NOMO-1 (cell line): Measurements from ENCODE around the gene NAV2.

Source experiments
- DNase-seq, 2 experiments: peaks; one replicate each; lab custom pipeline; 2025; ENCODE audit not compliant: unreplicated experiment in 2 of 2; lab: John Stamatoyannopoulos, UW

Gene NAV2

DNA sequence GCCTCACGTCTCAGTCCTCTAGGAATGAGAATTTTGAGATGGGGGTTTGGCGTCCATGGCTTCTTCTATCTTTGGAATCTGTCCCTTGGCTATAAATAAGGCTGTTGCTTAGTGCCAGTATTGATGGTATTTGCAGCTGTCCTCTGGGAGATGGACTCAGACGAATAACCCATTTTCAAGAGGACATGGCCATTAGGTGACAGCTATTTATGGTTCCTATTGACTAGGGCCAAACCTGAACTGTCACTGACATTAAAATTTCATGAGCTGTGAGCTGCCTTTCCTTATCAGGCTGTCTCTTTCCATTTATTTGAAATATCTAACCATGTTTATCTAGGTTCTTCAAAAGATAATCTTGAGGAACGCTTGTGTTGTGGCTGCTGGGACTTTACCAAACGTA lies 92.7 kb downstream of the NAV2 start:
- DNase-seq = no peak

DNA sequence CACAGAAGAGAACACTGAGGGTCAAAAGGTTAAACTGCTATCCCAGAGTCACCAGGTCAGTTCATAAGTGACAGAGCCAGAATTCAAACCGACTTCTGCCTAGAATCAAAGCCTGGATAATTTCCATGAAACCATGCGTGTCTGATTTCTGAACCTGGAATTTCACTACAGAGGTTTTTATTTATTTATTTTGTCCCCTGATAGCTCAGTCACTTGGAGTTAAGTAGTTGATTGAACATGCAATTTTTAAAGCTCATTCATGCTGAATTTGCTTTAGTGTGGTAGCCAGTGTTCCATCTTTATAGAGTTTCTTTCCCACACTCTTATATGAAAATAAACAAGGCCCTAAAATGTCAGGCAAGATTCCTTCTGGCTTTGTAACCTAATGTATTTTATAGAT lies 93.2 kb downstream of the NAV2 start:
- no peak for DNase-seq

- no peak for DNase-seq
Measured at GRCh38 chr11:19806251-19806650, 93.6 kb downstream of the NAV2 start.

GRCh38 chr11:19808076-19808911 lies 95.7 kb downstream of the NAV2 start:
- no peak for DNase-seq

DNA sequence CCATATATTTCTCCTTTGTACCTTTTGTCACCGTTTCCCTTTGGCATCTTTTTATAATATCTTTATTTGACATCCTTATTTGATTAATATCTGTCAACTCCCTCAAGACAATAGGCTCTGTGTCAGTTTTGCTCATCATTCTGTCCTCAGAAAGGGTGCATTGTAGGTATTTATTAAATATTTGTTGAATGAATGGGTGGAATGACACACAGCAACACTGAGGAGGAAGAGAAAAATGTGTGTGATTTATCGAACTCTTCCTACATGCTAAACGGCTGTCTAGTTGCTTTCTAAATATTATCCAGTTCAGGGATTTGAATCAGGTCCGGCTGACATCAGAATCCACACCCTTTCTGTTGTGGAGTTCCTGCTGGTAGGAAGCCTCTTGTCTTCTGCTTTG lies 98.2 kb downstream of the NAV2 start:
- DNase-seq = no peak

GRCh38 chr11:19811380-19811779 lies 98.7 kb downstream of the NAV2 start:
- DNase-seq = no peak

DNA sequence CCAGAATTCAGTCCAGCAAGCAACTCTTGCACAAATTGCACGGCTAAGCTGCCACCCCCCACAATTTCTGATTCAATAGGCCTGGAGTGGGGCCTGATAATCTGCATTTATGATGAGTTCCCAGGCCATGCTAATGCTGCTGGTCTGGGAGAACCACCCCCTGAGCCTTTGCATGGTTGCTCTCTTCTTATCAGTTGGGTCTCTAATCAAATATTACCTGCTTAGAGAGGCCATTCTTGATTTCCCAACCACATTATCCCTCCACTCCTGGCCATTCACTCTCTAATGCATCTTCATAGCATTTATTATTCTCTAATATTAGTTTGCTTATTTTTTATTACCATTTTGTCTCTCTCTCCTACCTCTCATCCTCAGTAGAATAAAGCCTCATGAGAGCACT lies 99.5 kb downstream of the NAV2 start:
- no peak for DNase-seq

DNA sequence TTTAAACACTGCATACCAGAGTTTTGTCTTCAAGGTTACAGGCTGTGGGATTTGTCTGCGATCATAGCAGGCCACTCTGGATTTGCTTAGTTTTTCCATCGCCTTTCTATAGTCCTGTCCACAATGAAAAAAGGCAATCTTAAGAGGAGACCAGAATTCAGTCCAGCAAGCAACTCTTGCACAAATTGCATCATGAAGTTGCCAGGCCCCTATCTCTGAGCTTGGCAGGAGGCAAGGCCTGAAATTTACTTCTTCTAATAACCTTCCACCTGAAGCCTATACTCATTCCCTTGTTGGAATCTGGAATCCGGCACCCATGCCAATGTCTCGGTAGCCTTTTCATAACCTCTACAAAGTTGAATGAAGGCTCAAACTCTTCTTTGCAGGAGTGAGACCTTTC lies 100.1 kb downstream of the NAV2 start:
- DNase-seq = no peak

GRCh38 chr11:19813158-19813879 lies 100.7 kb downstream of the NAV2 start:
- DNase-seq = no peak

DNA sequence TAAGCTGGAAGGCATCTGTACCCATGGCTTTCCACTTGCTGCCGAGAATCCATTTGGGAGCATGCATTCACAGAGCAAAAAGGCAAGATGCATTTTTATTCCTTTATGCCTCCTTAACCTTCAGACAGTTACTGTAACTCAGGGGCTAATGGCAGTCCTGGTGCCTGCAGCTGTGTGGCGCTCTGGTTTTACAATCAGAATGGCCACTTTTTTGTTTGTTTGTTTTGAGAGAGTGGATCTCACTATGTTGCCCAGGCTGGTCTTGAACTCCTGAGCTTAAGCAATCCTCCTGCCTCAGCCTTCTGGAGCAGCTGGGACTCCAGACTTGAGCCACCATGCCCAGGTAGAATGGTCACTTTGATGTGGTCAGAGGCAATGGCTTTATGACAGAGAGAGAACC lies 101.8 kb downstream of the NAV2 start:
- no peak for DNase-seq

GRCh38 chr11:19816040-19816439 lies 103.4 kb downstream of the NAV2 start:
- no peak for DNase-seq

DNA sequence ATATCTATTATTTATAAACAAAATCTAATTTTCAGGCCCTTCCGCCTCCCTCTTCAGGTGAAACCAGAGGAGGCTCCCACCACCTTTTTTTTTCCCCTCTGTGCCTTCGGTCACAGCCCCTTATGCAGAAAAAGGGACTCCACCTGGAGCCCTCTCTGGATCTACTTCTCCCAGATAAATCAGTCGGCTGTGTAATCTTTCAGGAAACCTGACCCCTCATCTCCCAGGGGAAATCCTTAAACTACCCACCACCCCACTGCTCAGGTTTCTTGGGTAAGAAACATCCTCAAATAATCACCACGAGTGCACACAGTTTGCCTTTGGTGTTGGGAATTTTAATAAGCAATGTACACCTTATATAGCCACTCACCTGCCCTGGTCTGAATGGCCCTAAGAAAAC lies 104.2 kb downstream of the NAV2 start:
- DNase-seq = no peak

GRCh38 chr11:19817265-19817851 lies 104.7 kb downstream of the NAV2 start:
- DNase-seq = no peak

DNA sequence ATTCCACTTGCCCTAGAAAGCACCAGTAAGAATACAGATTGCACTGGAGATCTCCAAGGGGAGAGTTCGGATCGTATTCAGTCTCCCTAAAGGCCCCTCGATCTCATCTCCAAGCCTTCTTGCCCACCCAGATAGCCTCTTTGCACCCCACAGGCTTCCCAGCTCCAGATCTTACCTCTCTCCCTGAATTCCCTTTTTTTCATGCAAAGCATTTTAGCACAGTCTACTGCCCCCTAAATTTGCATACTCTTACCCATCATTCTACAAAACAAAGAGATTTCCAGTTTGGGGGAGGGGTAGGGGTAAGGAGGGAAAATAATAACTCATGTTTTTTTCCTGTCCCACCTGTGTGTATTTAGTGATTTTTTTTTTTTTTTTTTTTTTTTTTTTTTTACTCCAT lies 105.2 kb downstream of the NAV2 start:
- no peak for DNase-seq

- no peak for DNase-seq
Measured at GRCh38 chr11:19818619-19819018, 106.0 kb downstream of the NAV2 start.

DNA sequence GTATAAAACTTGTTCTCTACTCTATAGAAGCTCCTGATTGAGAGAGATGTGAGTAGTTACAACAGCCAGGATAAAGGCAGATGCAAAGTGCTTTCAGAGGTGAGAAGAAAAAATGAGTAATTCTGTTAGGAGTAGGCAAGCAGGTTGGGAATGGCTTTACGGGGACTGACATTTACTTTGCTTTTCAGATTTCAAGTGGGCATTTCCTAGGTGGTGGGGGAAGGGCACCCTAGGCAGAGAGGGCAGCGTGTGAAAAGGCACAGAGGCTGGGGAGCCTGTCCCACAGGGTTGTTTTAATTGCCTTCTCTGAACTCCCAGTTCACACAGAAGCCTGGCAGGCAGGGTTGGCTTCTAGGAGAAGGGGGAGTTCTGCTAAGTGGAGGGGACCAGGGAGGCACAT lies 106.5 kb downstream of the NAV2 start:
- DNase-seq = no peak

- DNase-seq = no peak
Measured at GRCh38 chr11:19820100-19820499, 107.5 kb downstream of the NAV2 start.

DNA sequence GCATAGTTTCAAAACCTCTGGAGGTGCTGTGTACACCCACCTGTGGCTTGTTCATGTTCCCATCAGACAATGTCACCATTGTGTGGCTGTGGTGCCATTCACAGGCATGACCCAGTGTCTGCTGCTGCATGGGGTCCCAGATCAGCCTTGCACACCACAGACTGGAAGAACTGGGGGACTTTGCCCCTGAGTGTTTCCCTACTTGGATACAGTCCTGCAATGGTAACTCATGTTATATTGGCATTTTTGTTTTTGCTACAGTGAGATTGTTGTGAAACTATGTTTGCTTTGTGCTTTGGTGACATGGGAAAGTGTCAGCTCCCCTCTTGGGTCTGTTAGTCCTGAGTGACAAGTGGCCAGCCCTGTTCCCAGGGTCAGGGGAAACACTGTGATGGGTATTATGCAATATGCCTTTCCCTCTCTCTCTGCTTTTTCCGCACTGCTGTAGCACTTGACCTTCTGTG lies 108.8 kb downstream of the NAV2 start:
- DNase-seq = no peak

DNA sequence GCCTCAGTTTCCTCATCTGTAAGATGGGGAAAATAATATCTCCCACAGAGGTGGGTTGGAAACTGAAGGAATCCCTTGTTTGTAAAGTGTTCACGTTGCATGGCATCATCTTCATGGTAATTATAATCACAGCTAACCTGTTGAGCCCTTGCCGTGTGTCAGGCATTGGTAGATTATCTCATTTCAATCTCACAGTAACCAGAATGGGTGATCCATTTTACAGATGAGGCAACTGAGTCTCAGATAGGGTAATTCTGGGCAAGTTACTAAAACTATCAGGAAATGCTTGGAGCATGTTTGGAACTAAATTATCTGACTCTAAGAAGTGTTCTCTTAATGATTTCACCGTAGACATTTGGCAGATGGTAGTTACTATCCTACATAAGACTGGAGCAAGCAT lies 109.4 kb downstream of the NAV2 start:
- no peak for DNase-seq

GRCh38 chr11:19822531-19822930 lies 109.9 kb downstream of the NAV2 start:
- no peak for DNase-seq

DNA sequence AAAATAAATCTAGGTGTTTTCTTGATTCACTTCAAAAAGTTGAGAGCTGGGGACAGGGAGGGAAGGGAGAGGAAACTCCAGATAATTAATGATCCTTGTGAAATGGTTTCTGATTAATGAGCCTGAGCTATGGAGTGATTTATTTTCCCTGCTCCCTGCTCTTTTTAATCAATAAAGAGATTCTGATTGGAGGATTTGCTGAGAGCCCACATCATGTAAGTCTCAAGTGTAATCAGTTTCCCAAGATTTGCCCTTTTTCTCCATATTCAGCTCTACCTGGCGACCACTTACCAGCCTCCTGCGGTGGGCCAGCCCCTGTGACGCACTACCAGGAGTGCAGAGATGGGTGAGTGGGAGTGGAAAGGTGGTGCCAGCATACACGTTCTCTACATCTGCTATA lies 114.0 kb downstream of the NAV2 start:
- DNase-seq = no peak
